Measurements from ENCODE around the gene KEAP1. TPM values are rescaled to one million over a fixed set of nuclear protein-coding genes. Genes with fewer than 3 reads are reported as not detected.

KEAP1 gene
- total RNA-seq, 1 experiment from 2014 or later = 102 TPM

- in situ Hi-C loops (cut with HindIII; ENCODE audit: low pct_unique_long_range_greater_than_20kb, low sequenced_read_pairs) (no loop called here), intact Hi-C loops (cut with micrococcal nuclease; ENCODE audit: unreplicated experiment) (no loop called here)
- DNase-seq (ENCODE audit: low read depth, low spot score) (no peak), ATAC-seq (peak; percentile 82)
- H3K27ac ChIP-seq (ENCODE audit: low read length) = no peak overlapping the region
- no TSS peak for BruUV-seq (replicated peaks)
- no peaks in the 10 kb centered on the region for H3K4me1 ChIP-seq (ENCODE audit: control insufficient read depth, insufficient read depth, low read length)
- H3K36me3 ChIP-seq (ENCODE audit: control insufficient read depth, insufficient read depth, low read length) = no peaks in the 10 kb centered on the region
- CTCF ChIA-PET = interaction anchor here (1.1 kb wide), 1 partner anchor 25 kb away, joined by 4 read pairs; no protein-coding TSS in a partner anchor
- H3K4me3 ChIP-seq (ENCODE audit: low read depth in 2 of 2, low read length in 2 of 2) = no peak overlapping the region
- TF ChIP-seq TCF7L2 (IDR thresholded peaks at IDR 0.05; ENCODE audit: low read depth, low read length) = no peak
- TF ChIP-seq, protein P1, sequence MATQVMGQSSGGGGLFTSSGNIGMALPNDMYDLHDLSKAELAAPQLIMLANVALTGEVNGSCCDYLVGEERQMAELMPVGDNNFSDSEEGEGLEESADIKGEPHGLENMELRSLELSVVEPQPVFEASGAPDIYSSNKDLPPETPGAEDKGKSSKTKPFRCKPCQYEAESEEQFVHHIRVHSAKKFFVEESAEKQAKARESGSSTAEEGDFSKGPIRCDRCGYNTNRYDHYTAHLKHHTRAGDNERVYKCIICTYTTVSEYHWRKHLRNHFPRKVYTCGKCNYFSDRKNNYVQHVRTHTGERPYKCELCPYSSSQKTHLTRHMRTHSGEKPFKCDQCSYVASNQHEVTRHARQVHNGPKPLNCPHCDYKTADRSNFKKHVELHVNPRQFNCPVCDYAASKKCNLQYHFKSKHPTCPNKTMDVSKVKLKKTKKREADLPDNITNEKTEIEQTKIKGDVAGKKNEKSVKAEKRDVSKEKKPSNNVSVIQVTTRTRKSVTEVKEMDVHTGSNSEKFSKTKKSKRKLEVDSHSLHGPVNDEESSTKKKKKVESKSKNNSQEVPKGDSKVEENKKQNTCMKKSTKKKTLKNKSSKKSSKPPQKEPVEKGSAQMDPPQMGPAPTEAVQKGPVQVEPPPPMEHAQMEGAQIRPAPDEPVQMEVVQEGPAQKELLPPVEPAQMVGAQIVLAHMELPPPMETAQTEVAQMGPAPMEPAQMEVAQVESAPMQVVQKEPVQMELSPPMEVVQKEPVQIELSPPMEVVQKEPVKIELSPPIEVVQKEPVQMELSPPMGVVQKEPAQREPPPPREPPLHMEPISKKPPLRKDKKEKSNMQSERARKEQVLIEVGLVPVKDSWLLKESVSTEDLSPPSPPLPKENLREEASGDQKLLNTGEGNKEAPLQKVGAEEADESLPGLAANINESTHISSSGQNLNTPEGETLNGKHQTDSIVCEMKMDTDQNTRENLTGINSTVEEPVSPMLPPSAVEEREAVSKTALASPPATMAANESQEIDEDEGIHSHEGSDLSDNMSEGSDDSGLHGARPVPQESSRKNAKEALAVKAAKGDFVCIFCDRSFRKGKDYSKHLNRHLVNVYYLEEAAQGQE (IDR thresholded peaks at IDR 0.05; ENCODE audit: insufficient read depth in 1 of 2, low read depth in 2 of 2, low read length in 1 of 2) = no peak
- no peak for TF ChIP-seq SIN3A (IDR thresholded peaks at IDR 0.05; ENCODE audit: borderline replicate concordance, insufficient read depth, low read depth, low read length)
- no peak for TF ChIP-seq POLR2AphosphoS5 (IDR thresholded peaks at IDR 0.05; ENCODE audit: low read depth, low read length)
- no peaks in the 10 kb centered on the region for H3K27me3 ChIP-seq (ENCODE audit: control insufficient read depth, insufficient read depth, low read length)
- POLR2A ChIA-PET = no interaction called here
- no peaks in the 10 kb centered on the region for H3K9me3 ChIP-seq (ENCODE audit: control insufficient read depth, insufficient read depth, low read depth, low read length)
These were observed 52.1 kb downstream of the KEAP1 start for GRCh38 chr19:10450853-10451609.

DNA sequence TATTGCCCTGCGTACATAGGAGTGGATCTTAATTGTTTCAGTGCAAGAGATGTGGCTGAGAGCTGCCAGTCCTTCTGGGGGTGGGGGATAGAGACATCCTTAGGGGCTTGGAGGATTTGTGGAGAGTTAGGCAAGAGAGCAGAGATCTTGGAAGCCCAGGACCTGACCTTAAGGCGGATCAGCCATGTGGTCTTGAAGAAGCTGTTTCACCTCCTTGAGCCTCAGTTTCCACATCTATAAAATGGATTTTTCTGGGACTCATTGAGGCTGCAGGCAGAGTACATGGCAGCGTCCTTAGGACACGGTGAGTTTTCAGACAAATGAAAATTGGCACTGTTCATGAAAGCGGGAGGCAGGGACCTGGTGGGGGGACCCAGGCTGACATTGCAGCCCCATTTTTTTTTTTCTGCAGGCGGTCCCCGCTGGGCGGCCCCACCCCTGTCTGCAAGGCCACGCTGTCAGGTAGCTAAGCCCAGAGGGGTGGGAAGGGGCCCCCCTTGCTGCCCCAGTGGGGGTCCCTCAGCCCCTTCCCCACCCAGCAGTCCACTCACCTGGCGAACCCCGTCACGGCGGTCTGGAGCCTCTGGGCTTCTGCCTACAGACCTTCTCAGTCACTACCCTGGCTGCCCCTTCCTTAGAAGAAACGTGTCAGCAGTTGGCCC lies 52.8 kb downstream of the KEAP1 start:
- no TSS peak for BruUV-seq (replicated peaks)
- TF ChIP-seq TCF7L2 (IDR thresholded peaks at IDR 0.05; ENCODE audit: low read depth, low read length) (no peak), POLR2AphosphoS5 (IDR thresholded peaks at IDR 0.05; ENCODE audit: low read depth, low read length) (no peak), SIN3A (IDR thresholded peaks at IDR 0.05; ENCODE audit: borderline replicate concordance, insufficient read depth, low read depth, low read length) (no peak), CTCF (IDR thresholded peaks at IDR 0.05) (no peak)
- TF ChIP-seq, protein P1 (IDR thresholded peaks at IDR 0.05; ENCODE audit: insufficient read depth in 1 of 2, low read depth in 2 of 2, low read length in 1 of 2) = no peak
- ATAC-seq (no peak), DNase-seq (ENCODE audit: low read depth, low spot score) (no peak)
- no peaks in the 10 kb centered on the region for H3K27me3 ChIP-seq (ENCODE audit: control insufficient read depth, insufficient read depth, low read length)
- H3K4me1 ChIP-seq (ENCODE audit: control insufficient read depth, insufficient read depth, low read length) = no peaks in the 10 kb centered on the region
- ChIA-PET CTCF (interaction anchor here (0.6 kb wide), 1 partner anchor 1395 kb away, joined by 4 read pairs; no protein-coding TSS in a partner anchor), POLR2A (no interaction called here)
- no peak overlapping the region for H3K4me3 ChIP-seq (ENCODE audit: low read depth in 2 of 2, low read length in 2 of 2)
- in situ Hi-C loops (cut with HindIII; ENCODE audit: low pct_unique_long_range_greater_than_20kb, low sequenced_read_pairs) = no loop called here
- H3K36me3 ChIP-seq (ENCODE audit: control insufficient read depth, insufficient read depth, low read length) = no peaks in the 10 kb centered on the region
- H3K9me3 ChIP-seq (ENCODE audit: control insufficient read depth, insufficient read depth, low read depth, low read length) = no peaks in the 10 kb centered on the region
- H3K27ac ChIP-seq (ENCODE audit: low read length) = no peak overlapping the region
- intact Hi-C loops (cut with micrococcal nuclease; ENCODE audit: unreplicated experiment) = no loop called here
